Transverse colon (tissue), 4 donors: Measurements from ENCODE around the gene NPAS1.

Source experiments
- EP300 ChIP-seq: sonication (generic); formaldehyde crosslinking; IDR thresholded peaks from one replicate; pipeline ENCODE4 v1.6.1; 2017; ENCODE audit warnings: antibody characterized with exemption, low read depth
- POLR2A ChIP-seq: fragments of 450-650 bp; IDR thresholded peaks from one replicate; pipeline ENCODE4 v1.6.1; 2016; ENCODE audit warnings: antibody characterized with exemption, mild to moderate bottlenecking, moderate library complexity
- POLR2AphosphoS5 ChIP-seq, 3 donors: sonication (generic); formaldehyde crosslinking; IDR thresholded peaks; one replicate each; pipeline ENCODE4 v1.6.1; 2016; ENCODE audit warnings: antibody characterized with exemption in 3 of 3
- TF ChIP-seq, protein P1 (sequence below), 5 experiments: fragments of 200-600 bp in 3 of 5; fragments of 450-650 bp in 2 of 5; sonication (generic) in 3 of 5; IDR thresholded peaks; 1 replicate in 2 of 5; 2 replicates in 3 of 5; pipeline ENCODE4 v1.5.1; 2016 to 2017; ENCODE audit warnings: antibody characterized with exemption in 5 of 5, inconsistent platforms in 3 of 5, mild to moderate bottlenecking in 2 of 5, moderate library complexity in 1 of 5

DNA sequence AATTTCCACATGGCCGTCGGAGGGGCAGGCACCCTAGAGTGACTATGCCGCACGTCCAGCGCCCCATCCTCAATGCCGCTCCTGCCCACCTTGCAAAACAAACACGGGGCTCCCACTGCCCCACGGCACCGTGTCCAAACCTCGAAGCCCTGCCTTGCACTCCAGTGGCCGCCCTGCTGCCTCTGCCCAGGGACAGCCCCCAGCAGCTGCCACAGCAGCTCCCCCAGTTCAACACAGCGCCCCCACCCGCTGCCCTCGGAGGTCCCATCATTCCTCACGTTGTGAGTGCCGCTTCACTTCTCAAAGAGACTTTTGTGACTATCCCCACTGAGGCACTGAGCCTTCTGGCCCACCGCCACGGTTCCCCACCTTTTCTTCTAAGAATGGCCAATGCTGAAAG lies 51.1 kb downstream of the NPAS1 start:
- TF ChIP-seq POLR2AphosphoS5 (IDR thresholded peaks at IDR 0.05) (no peak), EP300 (no peak), POLR2A (no peak)
- TF ChIP-seq, protein P1, sequence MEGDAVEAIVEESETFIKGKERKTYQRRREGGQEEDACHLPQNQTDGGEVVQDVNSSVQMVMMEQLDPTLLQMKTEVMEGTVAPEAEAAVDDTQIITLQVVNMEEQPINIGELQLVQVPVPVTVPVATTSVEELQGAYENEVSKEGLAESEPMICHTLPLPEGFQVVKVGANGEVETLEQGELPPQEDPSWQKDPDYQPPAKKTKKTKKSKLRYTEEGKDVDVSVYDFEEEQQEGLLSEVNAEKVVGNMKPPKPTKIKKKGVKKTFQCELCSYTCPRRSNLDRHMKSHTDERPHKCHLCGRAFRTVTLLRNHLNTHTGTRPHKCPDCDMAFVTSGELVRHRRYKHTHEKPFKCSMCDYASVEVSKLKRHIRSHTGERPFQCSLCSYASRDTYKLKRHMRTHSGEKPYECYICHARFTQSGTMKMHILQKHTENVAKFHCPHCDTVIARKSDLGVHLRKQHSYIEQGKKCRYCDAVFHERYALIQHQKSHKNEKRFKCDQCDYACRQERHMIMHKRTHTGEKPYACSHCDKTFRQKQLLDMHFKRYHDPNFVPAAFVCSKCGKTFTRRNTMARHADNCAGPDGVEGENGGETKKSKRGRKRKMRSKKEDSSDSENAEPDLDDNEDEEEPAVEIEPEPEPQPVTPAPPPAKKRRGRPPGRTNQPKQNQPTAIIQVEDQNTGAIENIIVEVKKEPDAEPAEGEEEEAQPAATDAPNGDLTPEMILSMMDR (IDR thresholded peaks at IDR 0.05): no peak
